ENCODE measurements around the gene ADAMTS16. TPM values are rescaled to one million over a fixed set of nuclear protein-coding genes. Genes with fewer than 3 reads are reported as not detected.

ADAMTS16 gene
- total RNA-seq, 1 experiment from 2014 or later, result 30.1 TPM

DNA sequence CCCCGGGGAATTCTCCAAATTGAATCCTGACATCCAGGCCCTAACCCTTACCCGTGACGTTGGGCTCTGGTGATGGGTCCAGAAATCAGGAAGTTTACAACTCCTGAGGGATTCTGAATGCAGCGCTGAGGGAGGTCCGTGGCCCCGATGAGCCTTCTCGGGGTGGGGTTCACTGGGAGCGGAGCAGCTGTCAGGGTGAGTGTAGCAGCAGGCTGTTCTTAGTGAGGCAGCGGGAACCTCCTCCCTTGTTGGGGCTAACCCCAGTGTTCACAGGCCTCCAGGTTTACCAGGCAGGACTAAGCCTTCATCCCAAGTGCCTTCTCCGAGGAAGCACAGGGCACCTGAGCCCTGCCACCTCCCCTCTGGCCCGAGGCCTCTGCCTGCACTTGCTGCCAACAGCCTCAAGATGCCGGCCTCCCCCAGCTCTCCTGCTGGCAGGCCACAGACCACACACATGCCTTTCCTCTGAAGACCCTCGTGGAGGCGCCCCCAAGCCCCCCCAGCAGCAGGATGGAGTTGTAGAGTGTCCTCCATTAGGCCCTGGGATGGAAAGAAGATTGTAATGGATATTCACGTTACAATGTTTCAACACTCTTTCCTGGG is 7.3 kb upstream of the ADAMTS16 start (continued):
- TF ChIP-seq, protein P1, sequence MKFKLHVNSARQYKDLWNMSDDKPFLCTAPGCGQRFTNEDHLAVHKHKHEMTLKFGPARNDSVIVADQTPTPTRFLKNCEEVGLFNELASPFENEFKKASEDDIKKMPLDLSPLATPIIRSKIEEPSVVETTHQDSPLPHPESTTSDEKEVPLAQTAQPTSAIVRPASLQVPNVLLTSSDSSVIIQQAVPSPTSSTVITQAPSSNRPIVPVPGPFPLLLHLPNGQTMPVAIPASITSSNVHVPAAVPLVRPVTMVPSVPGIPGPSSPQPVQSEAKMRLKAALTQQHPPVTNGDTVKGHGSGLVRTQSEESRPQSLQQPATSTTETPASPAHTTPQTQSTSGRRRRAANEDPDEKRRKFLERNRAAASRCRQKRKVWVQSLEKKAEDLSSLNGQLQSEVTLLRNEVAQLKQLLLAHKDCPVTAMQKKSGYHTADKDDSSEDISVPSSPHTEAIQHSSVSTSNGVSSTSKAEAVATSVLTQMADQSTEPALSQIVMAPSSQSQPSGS (CRISPR knock-in tag; IDR thresholded peaks at IDR 0.05; ENCODE audit: borderline replicate concordance, low read depth), result no peak
- TF ChIP-seq, protein P2, sequence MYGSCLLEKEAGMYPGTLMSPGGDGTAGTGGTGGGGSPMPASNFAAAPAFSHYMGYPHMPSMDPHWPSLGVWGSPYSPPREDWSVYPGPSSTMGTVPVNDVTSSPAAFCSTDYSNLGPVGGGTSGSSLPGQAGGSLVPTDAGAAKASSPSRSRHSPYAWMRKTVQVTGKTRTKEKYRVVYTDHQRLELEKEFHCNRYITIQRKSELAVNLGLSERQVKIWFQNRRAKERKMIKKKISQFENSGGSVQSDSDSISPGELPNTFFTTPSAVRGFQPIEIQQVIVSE (CRISPR knock-in tag; IDR thresholded peaks at IDR 0.05; ENCODE audit: borderline replicate concordance), result no peak
- TF ChIP-seq NFE2L1 (CRISPR knock-in tag; IDR thresholded peaks at IDR 0.05) (no peak), GTF2I (CRISPR knock-in tag; conservative IDR thresholded peaks at IDR 0.05) (no peak), FOXK1 (CRISPR knock-in tag; IDR thresholded peaks at IDR 0.05) (no peak), RORB (CRISPR knock-in tag; IDR thresholded peaks at IDR 0.05) (no peak), PRRX2 (CRISPR knock-in tag; IDR thresholded peaks at IDR 0.05) (no peak), FOXP1 (CRISPR knock-in tag; IDR thresholded peaks at IDR 0.05; ENCODE audit: borderline replicate concordance) (no peak), TEAD1 (CRISPR knock-in tag; IDR thresholded peaks at IDR 0.05) (no peak), SP1 (CRISPR knock-in tag; conservative IDR thresholded peaks at IDR 0.05) (no peak)
- TF ChIP-seq, protein P3, sequence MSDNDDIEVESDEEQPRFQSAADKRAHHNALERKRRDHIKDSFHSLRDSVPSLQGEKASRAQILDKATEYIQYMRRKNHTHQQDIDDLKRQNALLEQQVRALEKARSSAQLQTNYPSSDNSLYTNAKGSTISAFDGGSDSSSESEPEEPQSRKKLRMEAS (CRISPR knock-in tag; IDR thresholded peaks at IDR 0.05), result no peak
- TF ChIP-seq, protein P4, sequence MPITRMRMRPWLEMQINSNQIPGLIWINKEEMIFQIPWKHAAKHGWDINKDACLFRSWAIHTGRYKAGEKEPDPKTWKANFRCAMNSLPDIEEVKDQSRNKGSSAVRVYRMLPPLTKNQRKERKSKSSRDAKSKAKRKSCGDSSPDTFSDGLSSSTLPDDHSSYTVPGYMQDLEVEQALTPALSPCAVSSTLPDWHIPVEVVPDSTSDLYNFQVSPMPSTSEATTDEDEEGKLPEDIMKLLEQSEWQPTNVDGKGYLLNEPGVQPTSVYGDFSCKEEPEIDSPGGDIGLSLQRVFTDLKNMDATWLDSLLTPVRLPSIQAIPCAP (CRISPR knock-in tag; IDR thresholded peaks at IDR 0.05), result no peak
- TF ChIP-seq, protein P5, sequence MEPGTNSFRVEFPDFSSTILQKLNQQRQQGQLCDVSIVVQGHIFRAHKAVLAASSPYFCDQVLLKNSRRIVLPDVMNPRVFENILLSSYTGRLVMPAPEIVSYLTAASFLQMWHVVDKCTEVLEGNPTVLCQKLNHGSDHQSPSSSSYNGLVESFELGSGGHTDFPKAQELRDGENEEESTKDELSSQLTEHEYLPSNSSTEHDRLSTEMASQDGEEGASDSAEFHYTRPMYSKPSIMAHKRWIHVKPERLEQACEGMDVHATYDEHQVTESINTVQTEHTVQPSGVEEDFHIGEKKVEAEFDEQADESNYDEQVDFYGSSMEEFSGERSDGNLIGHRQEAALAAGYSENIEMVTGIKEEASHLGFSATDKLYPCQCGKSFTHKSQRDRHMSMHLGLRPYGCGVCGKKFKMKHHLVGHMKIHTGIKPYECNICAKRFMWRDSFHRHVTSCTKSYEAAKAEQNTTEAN (CRISPR knock-in tag; IDR thresholded peaks at IDR 0.05), result no peak

DNA sequence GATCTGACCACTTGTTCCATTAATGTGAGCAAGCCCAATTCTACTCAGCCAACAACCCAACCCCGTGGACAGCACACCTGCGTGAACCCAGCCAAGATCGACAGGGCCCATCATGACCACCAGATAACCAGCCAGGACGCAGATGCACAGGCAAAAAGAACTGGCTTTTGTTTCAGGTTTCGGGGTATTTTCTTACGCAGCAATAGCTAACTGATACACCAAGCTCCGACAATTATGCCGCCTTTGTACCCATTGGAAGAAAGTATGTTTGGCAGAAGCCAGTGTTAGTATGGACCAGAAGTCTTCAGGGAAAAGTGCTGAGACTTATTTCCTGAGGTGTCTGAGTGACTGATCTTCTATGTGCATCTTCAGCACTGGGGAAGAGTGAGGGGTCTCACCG is 6.0 kb upstream of the ADAMTS16 start:
- peaks cover 9% of the 10 kb centered on the region for H3K9me3 Mint-ChIP-seq
- no peak for TF ChIP-seq SP1 (CRISPR knock-in tag; conservative IDR thresholded peaks at IDR 0.05)
- TF ChIP-seq, protein P3 (CRISPR knock-in tag; IDR thresholded peaks at IDR 0.05), result no peak
- TF ChIP-seq, protein P6, sequence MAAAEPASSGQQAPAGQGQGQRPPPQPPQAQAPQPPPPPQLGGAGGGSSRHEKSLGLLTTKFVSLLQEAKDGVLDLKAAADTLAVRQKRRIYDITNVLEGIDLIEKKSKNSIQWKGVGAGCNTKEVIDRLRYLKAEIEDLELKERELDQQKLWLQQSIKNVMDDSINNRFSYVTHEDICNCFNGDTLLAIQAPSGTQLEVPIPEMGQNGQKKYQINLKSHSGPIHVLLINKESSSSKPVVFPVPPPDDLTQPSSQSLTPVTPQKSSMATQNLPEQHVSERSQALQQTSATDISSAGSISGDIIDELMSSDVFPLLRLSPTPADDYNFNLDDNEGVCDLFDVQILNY (CRISPR knock-in tag; IDR thresholded peaks at IDR 0.05), result no peak
- TF ChIP-seq, protein P7, sequence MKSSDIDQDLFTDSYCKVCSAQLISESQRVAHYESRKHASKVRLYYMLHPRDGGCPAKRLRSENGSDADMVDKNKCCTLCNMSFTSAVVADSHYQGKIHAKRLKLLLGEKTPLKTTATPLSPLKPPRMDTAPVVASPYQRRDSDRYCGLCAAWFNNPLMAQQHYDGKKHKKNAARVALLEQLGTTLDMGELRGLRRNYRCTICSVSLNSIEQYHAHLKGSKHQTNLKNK (CRISPR knock-in tag; IDR thresholded peaks at IDR 0.05), result 0 out of 2 replicates have a peak, but pooled peaks have one; percentile 40
- no peak for TF ChIP-seq NFYB (CRISPR knock-in tag; conservative IDR thresholded peaks at IDR 0.05; ENCODE audit: low read depth)
- no peak for TF ChIP-seq ETV6 (CRISPR knock-in tag; IDR thresholded peaks at IDR 0.05)
- TF ChIP-seq RELA (CRISPR knock-in tag; IDR thresholded peaks at IDR 0.05; ENCODE audit: borderline replicate concordance), result no peak
- TF ChIP-seq GTF2I (CRISPR knock-in tag; conservative IDR thresholded peaks at IDR 0.05), result no peak; the same call in 1 of the 2 replicates
- TF ChIP-seq, protein P8, sequence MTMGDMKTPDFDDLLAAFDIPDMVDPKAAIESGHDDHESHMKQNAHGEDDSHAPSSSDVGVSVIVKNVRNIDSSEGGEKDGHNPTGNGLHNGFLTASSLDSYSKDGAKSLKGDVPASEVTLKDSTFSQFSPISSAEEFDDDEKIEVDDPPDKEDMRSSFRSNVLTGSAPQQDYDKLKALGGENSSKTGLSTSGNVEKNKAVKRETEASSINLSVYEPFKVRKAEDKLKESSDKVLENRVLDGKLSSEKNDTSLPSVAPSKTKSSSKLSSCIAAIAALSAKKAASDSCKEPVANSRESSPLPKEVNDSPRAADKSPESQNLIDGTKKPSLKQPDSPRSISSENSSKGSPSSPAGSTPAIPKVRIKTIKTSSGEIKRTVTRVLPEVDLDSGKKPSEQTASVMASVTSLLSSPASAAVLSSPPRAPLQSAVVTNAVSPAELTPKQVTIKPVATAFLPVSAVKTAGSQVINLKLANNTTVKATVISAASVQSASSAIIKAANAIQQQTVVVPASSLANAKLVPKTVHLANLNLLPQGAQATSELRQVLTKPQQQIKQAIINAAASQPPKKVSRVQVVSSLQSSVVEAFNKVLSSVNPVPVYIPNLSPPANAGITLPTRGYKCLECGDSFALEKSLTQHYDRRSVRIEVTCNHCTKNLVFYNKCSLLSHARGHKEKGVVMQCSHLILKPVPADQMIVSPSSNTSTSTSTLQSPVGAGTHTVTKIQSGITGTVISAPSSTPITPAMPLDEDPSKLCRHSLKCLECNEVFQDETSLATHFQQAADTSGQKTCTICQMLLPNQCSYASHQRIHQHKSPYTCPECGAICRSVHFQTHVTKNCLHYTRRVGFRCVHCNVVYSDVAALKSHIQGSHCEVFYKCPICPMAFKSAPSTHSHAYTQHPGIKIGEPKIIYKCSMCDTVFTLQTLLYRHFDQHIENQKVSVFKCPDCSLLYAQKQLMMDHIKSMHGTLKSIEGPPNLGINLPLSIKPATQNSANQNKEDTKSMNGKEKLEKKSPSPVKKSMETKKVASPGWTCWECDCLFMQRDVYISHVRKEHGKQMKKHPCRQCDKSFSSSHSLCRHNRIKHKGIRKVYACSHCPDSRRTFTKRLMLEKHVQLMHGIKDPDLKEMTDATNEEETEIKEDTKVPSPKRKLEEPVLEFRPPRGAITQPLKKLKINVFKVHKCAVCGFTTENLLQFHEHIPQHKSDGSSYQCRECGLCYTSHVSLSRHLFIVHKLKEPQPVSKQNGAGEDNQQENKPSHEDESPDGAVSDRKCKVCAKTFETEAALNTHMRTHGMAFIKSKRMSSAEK (CRISPR knock-in tag; IDR thresholded peaks at IDR 0.05; ENCODE audit: borderline replicate concordance), result no peak
- peaks cover 31% of the 10 kb centered on the region for H3K36me3 Mint-ChIP-seq
- no peak for ATAC-seq
- DNase-seq (ENCODE audit: low spot score), result no peak
- H3K27ac Mint-ChIP-seq, result 0 out of 2 replicates have a peak overlapping the region, but pooled peaks have one; percentile 68
- peaks cover 8% of the 10 kb centered on the region for H3K27me3 Mint-ChIP-seq (ENCODE audit: low read depth)
- H3K4me1 Mint-ChIP-seq, result peaks cover 33% of the 10 kb centered on the region
- H3K4me3 Mint-ChIP-seq, result no peak overlapping the region
- ChIA-PET POLR2A (no interaction called here), CTCF (no interaction called here)

Data from WTC11 (cell line).